Measurements from ENCODE around the gene KMT2E.

- TF ChIP-seq POLR2AphosphoS5 (IDR thresholded peaks at IDR 0.05; ENCODE audit: borderline replicate concordance, low read depth, low read length), result no peak
- TF ChIP-seq EZH2 (IDR thresholded peaks at IDR 0.05), result no peak
- no peak for TF ChIP-seq FOXP2 (optimal IDR thresholded peaks at IDR 0.05; ENCODE audit: control extremely low read depth, extremely low read length, insufficient read depth)
These were observed 46.9 kb downstream of the KMT2E start for GRCh38 chr7:105060923-105061322.

Measured in SK-N-MC (cell line).